NCI-H510A (cell line): ENCODE results near the gene RPTOR.

Experiments
- DNase-seq: peaks from one replicate; lab custom pipeline; 2025; lab: John Stamatoyannopoulos, UW

RPTOR gene

GRCh38 chr17:80961541-80962330 is 417.1 kb downstream of the RPTOR start:
- DNase-seq, result no peak

- DNase-seq, result no peak
These were observed 418.0 kb downstream of the RPTOR start for GRCh38 chr17:80962356-80963329.

DNA sequence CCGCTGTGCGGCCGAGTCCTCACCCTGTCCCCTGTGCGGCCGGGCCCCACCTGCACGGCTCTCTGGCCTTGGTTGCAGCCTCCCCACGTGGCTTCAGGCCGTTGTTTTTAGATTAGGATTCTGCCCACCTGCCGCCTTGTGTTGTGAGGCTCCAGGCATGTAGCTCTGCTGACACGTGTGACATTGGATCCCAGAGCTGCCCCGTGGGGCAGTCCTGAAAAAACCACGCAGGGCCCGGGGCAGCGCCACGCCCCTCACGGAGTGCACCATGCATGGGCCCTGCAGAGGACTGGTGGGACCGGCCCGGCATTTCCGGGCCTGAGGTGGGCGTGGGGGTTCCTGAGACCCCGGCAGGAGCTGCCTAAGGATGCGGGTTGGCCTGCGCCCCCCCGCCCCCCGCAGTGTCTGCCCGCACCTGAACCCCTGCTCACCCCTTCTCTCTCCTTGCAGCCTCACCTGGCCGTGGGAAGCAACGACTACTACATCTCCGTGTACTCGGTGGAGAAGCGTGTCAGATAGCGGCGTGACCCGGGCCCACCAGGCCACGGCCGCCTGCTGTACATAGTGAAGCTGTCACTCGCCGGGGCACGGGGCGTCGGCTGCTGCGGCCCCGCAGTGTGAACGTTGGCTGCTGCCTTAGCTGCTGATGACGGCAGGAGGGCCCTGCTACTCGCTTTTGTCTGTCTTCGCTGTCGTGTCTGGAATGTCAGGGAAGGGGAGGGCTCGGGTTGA is 419.3 kb downstream of the RPTOR start:
- DNase-seq, result no peak

DNA sequence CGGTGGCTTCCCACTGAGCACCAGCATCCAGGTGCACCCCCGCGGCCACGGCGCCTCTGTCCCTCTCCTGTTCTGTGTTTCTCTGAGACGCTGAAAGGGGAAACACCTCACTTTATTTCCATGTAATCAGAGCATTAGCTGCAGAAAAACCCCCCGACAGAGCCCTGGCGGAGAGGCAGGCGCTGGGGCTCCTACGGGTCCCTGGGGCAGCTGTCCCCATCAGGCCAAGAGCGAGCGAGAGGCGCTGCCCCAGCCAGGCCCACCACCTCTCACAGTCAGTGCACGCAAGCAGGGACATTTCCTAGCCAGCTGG is 419.9 kb downstream of the RPTOR start:
- no peak for DNase-seq

- DNase-seq, result no peak
These were observed 420.4 kb downstream of the RPTOR start for GRCh38 chr17:80964859-80965580.

GRCh38 chr17:80965606-80966005 is 421.0 kb downstream of the RPTOR start:
- no peak for DNase-seq

GRCh38 chr17:80967404-80967872 is 422.8 kb downstream of the RPTOR start:
- DNase-seq, result no peak

DNA sequence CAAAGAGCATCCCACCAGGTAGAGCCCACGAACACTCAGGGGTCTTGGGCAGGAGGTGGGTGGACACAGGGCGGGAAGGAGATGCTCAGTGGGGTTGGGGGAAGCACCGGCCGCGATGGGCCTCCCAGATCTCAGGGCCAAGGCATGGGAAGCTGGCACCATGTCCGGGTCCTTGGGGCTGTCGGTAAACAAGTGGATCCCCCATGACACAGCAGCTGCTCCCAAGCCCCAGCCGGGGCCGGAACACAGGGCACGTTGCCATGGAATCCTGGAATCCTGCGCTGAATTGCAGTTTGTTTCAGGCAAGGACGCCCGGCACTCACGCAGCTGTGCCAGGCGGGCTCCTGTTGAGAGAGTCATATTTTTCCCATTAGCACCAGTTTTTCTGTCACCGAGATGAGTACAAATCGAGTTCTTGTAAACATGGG is 424.0 kb downstream of the RPTOR start:
- DNase-seq, result no peak

DNA sequence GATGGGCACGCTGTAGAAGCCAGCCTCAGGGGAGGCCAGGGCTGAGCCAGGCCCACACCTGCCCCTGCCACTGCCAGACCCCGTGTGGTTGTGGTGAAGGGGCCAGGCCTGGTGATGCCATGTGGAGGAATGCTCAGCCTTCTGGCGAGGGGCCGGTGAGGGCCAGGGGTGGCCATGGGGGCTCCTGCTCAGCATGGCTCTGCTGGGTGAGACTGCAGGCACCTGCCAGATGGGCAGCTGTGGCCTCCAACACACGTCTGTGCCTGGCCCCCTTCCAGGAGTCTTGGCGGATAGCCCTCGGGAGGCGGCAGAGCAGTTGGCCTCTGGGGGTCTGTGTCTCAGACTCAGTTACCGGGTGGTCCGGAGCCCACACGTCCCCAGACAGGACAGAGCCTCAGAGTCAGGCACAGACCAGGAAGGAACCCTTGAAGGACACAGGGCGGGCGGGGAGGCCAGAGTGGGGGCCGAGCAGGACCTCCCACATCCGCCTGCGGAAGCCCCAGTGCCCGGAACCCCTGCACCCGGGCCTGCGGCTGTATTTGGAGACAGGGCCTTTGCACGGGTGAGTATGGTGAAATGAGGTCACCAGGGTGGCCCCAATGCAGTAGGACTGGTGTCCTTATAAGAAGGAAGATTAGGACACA is 424.5 kb downstream of the RPTOR start:
- DNase-seq, result no peak

DNA sequence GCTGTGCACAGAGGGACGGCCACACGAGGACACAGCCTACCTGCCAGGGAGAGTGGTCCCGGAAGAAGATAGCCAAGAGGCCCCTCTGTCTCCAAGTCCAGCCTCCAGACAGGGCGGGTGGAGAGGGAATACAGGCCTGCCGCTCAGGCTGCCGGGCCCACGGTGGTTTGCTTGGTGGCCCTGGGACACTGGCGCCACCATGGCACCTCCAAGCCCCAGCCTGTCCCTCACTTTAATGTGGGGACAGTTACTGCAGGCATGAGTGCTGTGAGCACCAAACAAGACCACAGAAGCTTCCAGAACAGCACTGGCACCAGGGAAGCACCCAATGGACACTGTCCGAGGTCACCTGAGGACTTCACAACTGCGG is 425.0 kb downstream of the RPTOR start:
- no peak for DNase-seq

DNA sequence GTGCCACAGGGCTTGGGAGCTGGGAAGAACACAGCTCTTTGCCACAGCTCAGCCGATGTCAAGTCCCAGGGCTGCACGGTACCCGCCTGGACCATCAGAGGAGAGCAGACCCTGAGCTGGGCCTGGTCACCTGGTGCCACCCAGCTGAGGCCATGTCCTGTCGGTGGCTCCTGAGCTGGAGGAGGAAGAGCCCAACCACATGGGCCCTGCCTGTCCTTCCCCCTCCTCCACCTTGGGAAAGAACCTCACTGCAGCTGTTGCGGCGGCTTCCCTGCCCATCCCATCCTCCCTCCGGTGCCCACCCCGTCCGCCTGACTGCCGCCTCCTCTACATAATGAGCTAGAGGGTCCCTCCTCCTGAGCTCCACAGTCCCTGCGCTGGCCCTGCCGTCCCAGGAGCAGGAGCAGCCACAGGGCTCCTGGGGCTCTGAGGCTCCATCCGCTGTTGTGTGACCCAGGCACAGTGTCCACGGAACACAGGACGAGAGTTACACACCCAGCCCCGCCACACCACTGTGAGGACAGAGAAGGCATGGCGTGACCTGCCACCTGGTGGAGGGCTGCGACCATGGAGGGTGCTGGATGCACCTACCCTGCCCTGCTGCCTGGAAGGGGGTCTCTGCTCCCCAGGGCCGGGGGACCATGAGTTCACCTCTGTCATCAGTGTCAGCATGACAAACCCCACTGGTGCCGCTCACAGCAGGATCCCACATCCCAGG is 425.6 kb downstream of the RPTOR start:
- DNase-seq, result no peak

GRCh38 chr17:80970762-80971703 is 426.4 kb downstream of the RPTOR start:
- no peak for DNase-seq

DNA sequence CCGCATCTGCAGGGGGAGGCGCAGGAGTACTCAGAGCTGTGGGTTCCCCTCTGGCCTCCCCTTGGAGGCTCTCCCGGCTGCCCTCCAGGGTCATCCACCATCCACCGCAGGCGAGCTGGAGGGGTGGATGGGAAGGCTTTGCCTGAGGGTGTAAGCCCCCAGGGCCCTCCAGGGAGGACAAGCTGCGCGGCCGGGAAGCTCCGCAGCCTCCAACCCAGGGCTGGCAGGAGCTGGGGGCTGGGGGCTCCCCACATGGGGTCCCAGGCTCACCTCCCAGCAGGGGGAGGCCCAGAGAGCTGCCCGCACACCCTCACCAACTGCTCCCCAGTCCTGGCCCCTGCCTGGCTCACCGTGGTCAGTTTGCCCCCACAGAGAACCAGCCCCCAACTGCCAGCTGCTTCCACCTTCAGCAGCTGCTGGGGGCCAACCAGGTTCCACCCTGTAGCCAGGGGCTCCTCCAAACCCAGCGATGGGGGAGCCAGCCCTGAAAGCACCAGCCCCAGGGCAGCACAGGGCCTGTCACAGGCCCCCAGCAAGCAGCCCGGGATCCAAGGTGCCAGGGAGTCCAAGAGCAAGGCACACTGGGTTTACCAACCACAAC is 427.2 kb downstream of the RPTOR start:
- no peak for DNase-seq

GRCh38 chr17:80976701-80977100 is 432.1 kb downstream of the RPTOR start:
- no peak for DNase-seq

- DNase-seq, result no peak
These were observed 432.5 kb downstream of the RPTOR start for GRCh38 chr17:80977172-80977571.

DNA sequence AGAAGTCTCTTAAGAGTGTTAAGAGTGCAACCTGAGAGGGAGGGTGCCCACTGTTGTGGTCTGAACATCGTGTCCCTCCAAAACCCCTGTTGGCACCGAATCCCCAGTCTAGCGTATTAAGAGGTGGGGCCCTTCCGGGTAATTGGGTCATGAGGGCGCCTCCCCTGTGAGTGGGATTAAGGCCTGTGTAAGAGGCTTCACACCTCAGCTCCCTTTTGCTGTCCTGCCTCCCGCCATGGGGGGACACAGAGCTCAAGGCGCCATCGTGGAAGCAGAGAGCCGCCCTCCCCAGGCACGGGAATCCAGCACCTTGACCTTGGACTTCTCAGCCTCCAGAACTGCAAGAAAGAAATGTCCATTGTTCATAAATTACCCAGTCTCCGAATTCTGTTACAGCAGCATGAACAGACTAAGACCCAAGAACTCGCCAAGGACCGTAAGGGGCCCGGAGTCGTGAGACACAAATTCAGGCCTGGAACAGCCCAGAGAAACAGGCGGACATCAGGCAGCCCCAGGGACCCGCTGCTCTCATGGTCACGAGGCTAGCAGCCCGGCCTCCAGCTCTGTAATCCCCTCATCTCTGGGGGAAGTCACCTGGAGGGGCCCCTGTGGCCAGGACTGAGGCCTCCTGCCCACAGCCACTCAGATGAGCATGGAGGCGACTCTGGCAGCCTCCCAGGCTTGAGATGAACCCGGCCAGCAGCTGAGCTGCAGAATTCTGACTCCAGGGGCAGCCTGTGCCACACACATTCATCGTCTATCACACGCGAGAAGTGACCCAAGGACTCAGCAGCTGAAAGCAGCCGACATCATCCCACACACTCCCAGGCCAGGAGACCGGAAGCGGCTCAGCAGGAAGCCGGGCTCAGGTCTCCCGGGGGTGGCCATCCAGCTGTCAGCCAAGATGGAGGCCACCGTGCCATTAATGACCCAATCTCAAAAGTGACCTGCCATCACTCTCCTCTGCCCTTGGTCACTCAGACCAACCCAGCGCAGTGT is 434.2 kb downstream of the RPTOR start:
- DNase-seq, result no peak

- no peak for DNase-seq
These were observed 435.1 kb downstream of the RPTOR start for GRCh38 chr17:80979547-80980378.
